Subcutaneous abdominal adipose tissue (tissue), 5 donors: Measurements from ENCODE around the gene MYCBP2.
"Not testable (repeated sequence)": the region's sequence is repeated elsewhere in the genome, so short reads cannot be mapped to it uniquely, and the experiment has no call there.

Experiments used
- H3K27ac ChIP-seq: one replicate; pipeline ENCODE4 v1.7.0; 2013; ENCODE audit warnings: low read depth, mild to moderate bottlenecking, inconsistent platforms, low read length, moderate library complexity
- H3K27me3 ChIP-seq, 5 donors: one replicate each; pipeline ENCODE4 v1.7.0; 2013; ENCODE audit warnings: low read length in 5 of 5, inconsistent platforms in 1 of 5; ENCODE audit not compliant: control insufficient read depth in 5 of 5, insufficient read depth in 4 of 5
- H3K36me3 ChIP-seq, 5 donors: one replicate each; pipeline ENCODE4 v1.7.0; 2013; ENCODE audit warnings: low read length in 5 of 5; ENCODE audit not compliant: control insufficient read depth in 5 of 5, insufficient read depth in 5 of 5
- H3K4me1 ChIP-seq, 5 donors: one replicate each; pipeline ENCODE4 v1.7.0; 2013; ENCODE audit warnings: low read length in 5 of 5, mild to moderate bottlenecking in 3 of 5, moderate library complexity in 1 of 5; ENCODE audit not compliant: control insufficient read depth in 5 of 5, insufficient read depth in 5 of 5
- H3K4me3 ChIP-seq, 5 donors: one replicate each; pipeline ENCODE4 v1.7.0; 2013; ENCODE audit warnings: low read length in 5 of 5, low read depth in 1 of 5
- H3K9ac ChIP-seq, 5 donors: one replicate each; pipeline ENCODE4 v1.7.0; 2013; ENCODE audit warnings: low read length in 5 of 5, mild to moderate bottlenecking in 4 of 5, moderate library complexity in 3 of 5
- H3K9me3 ChIP-seq, 5 donors: one replicate each; pipeline ENCODE4 v1.7.0; 2013; ENCODE audit warnings: low read length in 5 of 5; ENCODE audit not compliant: control insufficient read depth in 5 of 5
- donor health status: healthy.
- donor health status: healthy.
- donor health status: healthy.
- donor health status: healthy.
- donor health status: healthy.

Gene MYCBP2

DNA sequence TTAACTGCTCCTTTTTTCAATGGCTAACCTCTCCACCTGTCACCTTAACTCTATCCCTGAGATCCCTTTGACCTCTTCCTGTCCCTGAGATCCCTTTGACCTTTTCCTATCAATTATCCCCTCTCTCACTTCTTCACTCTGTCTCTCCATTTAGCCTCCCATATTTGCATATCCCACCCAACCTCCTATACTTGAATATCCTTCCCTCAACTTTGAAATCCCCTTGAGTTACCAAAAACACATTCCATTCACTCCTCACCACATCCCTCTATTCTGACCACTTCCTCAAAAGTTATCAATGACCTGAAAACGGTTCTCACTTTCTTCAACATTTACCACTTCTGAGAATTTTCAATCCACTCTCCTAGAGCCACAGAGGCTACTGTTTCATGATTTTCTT is 3.0 kb downstream of the MYCBP2 start:
- Histone ChIP-seq H3K4me1 (peaks cover 4 to 71% (median 62%) of the 10 kb centered on the region in 5 donors), H3K9ac (no peak overlapping the region), H3K27me3 (no peaks in the 10 kb centered on the region), H3K4me3 (peak overlapping the region in 3 of 5 donors; percentile 1 to 28 (median 4)), H3K36me3 (no peaks in the 10 kb centered on the region), H3K9me3 (no peaks in the 10 kb centered on the region), H3K27ac (peak overlapping the region; percentile 91)

DNA sequence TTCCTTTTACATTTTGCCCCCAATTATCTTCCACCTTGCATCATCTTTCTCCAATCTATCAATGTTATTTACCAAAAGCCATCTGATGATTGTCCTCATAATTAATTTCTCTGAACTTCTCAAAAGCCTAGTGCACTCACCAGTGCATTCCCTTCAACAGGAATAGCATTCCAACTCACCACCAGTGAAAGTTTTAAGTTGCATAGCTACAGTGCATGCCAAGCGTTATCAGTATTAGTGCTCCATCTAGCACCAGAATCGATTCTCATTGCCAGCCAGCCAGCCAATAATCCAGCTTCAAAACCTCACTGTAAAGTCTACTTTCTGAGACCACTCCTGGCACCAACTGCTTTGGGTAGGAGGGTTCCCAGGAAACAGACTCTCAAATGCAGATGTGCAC is 7.4 kb downstream of the MYCBP2 start:
- Histone ChIP-seq H3K27me3 (no peaks in the 10 kb centered on the region), H3K27ac (no peak overlapping the region), H3K9me3 (no peaks in the 10 kb centered on the region), H3K36me3 (peaks cover 0 to 4% (median 3%) of the 10 kb centered on the region in 5 donors), H3K4me1 (peaks cover 0 to 54% (median 38%) of the 10 kb centered on the region in 5 donors), H3K9ac (no peak overlapping the region), H3K4me3 (peak overlapping the region in 1 of 5 donors; percentile 2)

DNA sequence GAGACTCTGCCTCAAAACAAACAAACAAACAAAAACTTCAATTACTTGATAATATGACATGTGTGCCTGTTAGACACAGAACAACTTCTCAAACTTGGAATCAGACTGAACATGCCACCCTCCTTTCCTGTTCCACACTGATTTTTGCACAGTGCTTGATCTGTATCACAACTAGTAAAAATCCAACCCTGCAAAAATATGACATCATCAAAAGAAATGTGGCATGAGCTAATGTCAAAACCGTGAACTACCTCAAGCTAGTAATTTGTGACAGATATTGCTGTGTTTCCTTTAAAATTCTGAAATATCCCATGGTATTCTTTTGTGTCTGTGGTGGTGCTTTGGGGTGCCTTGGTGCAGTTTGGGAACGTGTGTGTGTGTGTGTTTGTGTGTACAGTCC is 8.2 kb downstream of the MYCBP2 start:
- peaks cover 0 to 46% (median 31%) of the 10 kb centered on the region in 5 donors for H3K4me1 ChIP-seq
- no peak overlapping the region for H3K9ac ChIP-seq
- no peak overlapping the region for H3K27ac ChIP-seq
- H3K36me3 ChIP-seq: peaks cover 0 to 4% (median 3%) of the 10 kb centered on the region in 5 donors
- no peaks in the 10 kb centered on the region for H3K9me3 ChIP-seq
- no peaks in the 10 kb centered on the region for H3K27me3 ChIP-seq
- H3K4me3 ChIP-seq: no peak overlapping the region

DNA sequence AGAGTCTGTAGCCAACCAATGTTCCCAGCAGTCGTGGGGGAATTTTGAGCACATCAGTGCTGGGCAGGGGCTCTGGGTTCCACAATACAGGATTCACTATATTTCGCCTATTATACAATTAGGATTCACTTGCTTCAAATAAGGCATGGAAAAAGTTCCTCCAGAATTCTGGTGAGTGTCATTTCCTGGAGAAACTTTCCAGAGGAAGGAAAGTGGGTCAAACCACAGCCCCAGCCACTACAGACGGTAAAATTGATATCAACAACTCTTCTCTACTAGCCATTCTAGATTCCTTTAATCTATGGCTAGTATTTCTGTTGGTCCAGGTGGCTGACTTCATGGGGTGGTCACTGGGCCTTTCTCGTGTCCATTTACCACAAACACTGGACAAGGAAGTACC is 10.5 kb downstream of the MYCBP2 start:
- Histone ChIP-seq H3K4me1 (peaks cover 0 to 36% (median 20%) of the 10 kb centered on the region in 5 donors), H3K9ac (no peak overlapping the region), H3K36me3 (peaks cover 0 to 4% (median 3%) of the 10 kb centered on the region in 5 donors), H3K27ac (peak overlapping the region; percentile 38), H3K4me3 (no peak overlapping the region), H3K9me3 (no peaks in the 10 kb centered on the region), H3K27me3 (no peaks in the 10 kb centered on the region)

DNA sequence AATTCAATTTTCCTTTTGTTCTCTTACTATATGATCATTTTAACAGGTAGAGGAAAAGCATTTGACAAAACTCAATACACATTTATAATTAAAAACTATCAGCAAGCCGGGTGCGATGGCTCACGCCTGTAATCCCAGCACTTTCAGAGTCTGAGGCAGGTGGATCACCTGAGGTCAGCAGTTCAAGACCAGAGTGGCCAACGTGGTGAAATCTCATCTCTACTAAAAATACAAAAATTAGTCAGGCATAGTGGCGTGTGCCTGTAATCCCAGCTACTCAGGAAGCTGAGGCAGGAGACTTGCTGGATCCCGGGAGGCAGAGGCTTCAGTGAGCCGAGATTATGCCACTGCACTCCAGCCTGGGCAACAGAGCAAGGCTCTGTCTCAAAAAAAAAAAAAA is 11.4 kb downstream of the MYCBP2 start:
- H3K9ac ChIP-seq, H3K4me3 ChIP-seq, H3K9me3 ChIP-seq, H3K36me3 ChIP-seq, H3K27me3 ChIP-seq, H3K27ac ChIP-seq: not testable (repeated sequence)
- H3K4me1 ChIP-seq: peaks cover 0 to 41% (median 28%) of the 10 kb centered on the region in 5 donors

DNA sequence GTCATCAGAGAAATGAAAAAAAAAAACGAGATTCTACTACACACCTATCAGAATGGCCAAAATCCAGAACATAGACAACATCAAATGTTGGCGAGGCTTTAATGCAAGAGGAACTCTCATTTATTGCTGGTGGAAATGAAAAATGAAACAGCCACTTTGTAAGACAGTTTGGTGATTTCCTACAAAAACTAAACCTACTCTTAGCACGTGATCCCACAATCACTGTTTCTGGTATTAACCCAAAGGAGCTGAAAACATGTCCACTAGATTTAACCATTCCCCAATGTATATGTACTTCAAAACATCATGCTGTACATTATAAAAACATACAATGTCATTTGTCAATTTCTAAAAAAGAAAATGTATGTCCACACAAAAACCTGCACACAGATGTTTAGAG is 13.0 kb downstream of the MYCBP2 start:
- H3K27ac ChIP-seq: no peak overlapping the region
- H3K27me3 ChIP-seq: no peaks in the 10 kb centered on the region
- peaks cover 0 to 4% (median 3%) of the 10 kb centered on the region in 5 donors for H3K36me3 ChIP-seq
- no peaks in the 10 kb centered on the region for H3K9me3 ChIP-seq
- H3K9ac ChIP-seq: no peak overlapping the region
- H3K4me1 ChIP-seq: peaks cover 0 to 43% (median 35%) of the 10 kb centered on the region in 5 donors
- no peak overlapping the region for H3K4me3 ChIP-seq

DNA sequence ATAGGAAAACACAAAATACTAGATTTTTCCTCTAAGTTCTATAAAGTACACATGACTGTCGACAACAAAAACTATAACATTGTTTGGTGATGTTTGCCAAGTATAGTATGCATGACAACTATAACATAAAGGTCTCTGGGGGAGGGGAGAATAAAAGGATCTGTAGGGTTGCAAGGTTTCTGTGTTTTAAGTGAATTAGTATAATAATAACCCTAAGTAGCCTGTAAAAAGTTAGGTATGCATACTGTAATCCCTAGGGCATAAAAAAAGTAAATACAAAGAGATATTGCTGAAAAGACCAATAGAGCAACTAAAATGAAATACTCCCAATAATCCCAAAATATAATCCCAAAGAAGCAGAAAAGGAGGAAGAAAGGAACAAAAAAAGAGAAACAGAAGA is 14.6 kb downstream of the MYCBP2 start:
- Histone ChIP-seq H3K4me3 (no peak overlapping the region), H3K27me3 (no peaks in the 10 kb centered on the region), H3K27ac (peak overlapping the region; percentile 11), H3K9ac (no peak overlapping the region), H3K9me3 (no peaks in the 10 kb centered on the region), H3K4me1 (peaks cover 0 to 51% (median 44%) of the 10 kb centered on the region in 5 donors), H3K36me3 (peaks cover 0 to 2% (median 1%) of the 10 kb centered on the region in 5 donors)

DNA sequence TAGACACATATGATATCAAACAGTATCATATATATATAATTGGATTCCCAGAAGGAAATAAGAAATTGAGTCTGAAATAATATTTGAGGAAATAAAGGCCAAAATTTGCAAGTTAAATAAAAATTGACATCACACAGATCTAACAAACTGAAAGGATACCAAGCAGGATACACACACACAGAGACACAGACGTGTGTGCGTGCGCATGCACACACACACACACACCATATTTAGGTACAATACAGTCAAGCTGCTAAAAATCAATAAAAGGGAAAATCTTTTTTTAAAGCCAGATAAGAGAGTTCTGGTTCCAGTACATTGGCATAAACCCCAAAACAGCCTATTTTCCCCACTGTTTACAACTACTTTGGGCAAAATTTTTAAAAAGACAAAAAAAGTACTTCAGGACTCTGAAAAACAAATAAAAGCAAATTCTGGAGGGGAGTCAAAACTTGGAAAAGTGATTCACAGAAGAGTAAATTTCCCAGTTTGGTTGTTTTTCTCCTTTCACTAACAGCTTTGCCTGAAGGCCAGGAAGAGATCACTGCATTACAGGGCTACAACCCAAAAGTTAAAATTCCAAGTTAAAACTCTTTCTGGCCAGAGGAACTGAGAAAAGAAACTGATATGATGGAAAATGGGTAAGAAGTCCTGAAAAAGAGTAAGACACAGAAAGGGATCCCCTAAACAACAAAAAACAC is 16.2 kb downstream of the MYCBP2 start:
- Histone ChIP-seq H3K27me3 (no peaks in the 10 kb centered on the region), H3K9ac (peak overlapping the region in 2 of 5 donors; percentile 39 to 60), H3K27ac (peak overlapping the region; percentile 32), H3K36me3 (no peaks in the 10 kb centered on the region), H3K9me3 (no peaks in the 10 kb centered on the region), H3K4me3 (no peak overlapping the region), H3K4me1 (peaks cover 0 to 51% (median 49%) of the 10 kb centered on the region in 5 donors)

DNA sequence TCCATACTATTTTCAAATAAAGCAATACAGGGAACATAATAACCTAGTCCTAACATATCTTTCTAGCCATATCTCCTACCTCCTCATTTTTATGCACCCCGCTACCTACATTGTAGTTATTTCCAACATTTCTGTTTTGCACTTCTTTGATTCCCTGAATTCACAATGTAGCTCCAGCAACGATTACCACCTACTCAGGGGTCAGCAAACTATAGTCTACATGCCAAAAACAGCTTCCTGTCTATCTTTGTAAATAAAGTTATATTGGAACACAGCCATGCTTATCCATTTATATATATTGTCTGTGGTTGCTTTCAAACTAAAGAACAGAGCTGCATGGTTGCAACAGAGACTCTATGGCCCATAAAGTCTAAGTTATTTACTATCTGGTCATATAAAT is 16.7 kb downstream of the MYCBP2 start:
- Histone ChIP-seq H3K9ac (peak overlapping the region in 1 of 5 donors; percentile 60), H3K4me1 (peaks cover 0 to 57% (median 49%) of the 10 kb centered on the region in 5 donors)

DNA sequence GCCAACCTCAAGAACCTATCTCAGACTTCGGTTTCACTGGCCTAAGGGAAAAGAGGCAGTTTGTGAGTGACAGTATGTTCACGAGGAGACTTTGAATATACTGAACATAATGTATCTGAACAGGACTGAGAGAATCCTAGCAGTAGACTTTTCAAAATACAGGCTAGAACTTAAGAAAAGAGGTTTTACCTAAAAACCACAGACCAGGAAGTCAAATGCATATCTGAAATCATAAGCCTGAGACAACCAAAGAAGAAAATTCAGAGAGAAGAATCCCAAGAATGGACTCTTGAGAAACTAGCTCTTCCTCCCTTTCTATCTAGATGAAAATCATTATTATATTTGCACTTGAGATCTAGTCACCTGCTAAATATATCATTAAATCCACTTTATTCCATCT is 17.6 kb downstream of the MYCBP2 start:
- H3K27me3 ChIP-seq: no peaks in the 10 kb centered on the region
- no peak overlapping the region for H3K4me3 ChIP-seq
- H3K9ac ChIP-seq: no peak overlapping the region
- no peak overlapping the region for H3K27ac ChIP-seq
- no peaks in the 10 kb centered on the region for H3K9me3 ChIP-seq
- H3K4me1 ChIP-seq: peaks cover 0 to 58% (median 49%) of the 10 kb centered on the region in 5 donors
- no peaks in the 10 kb centered on the region for H3K36me3 ChIP-seq

More for the DNA sequence above, 16.7 kb downstream of the MYCBP2 start:
- peak overlapping the region in 1 of 5 donors; percentile 2 for H3K4me3 ChIP-seq
- H3K27ac ChIP-seq: peak overlapping the region; percentile 32
- H3K36me3 ChIP-seq: no peaks in the 10 kb centered on the region
- H3K27me3 ChIP-seq: no peaks in the 10 kb centered on the region
- H3K9me3 ChIP-seq: no peaks in the 10 kb centered on the region
